Inflammatory macrophage treated with lipopolysaccharide for 4 hours (primary cell): ENCODE results near the gene MYH11.

Experiments
- DNase-seq: peaks from one replicate; pipeline ENCODE4 v3.0.0-alpha.2; 2020

The MYH11 gene

GRCh38 chr16:15654591-15654990 lies 202.2 kb downstream of the MYH11 start:
- no peak for DNase-seq

- DNase-seq: no peak
Observed at GRCh38 chr16:15653227-15653626, 203.6 kb downstream of the MYH11 start.
